Epithelial cell of proximal tubule (primary cell): ENCODE measurements around the gene PCYT2. TPM values are rescaled to one million over a fixed set of nuclear protein-coding genes. Genes with fewer than 3 reads are reported as not detected.
"Not testable (repeated sequence)": the region's sequence is repeated elsewhere in the genome, so short reads cannot be mapped to it uniquely, and the experiment has no call there.

Experiments used
- DNase-seq: peaks from one replicate; pipeline ENCODE4 v3.0.0-alpha.2; 2011; ENCODE audit warnings: low read depth
- H3K4me3 ChIP-seq: 2 replicates; pipeline ENCODE4 v1.5.1; 2011; ENCODE audit warnings: low read depth, mild to moderate bottlenecking, low read length
- CTCF ChIP-seq: conservative IDR thresholded peaks from 2 replicates; pipeline ENCODE4 v1.5.1; 2012; ENCODE audit warnings: low read depth, mild to moderate bottlenecking, low read length
- total RNA-seq: library from RNA; depleted of rRNA; stranded (reverse); fragments of >200 nt; gene quantifications from 2 replicates; pipeline ENCODE4 v1.2.3, GENCODE V29; 2015

PCYT2 gene
- total RNA-seq, 1 donor from 2014 or later: 24.3 TPM

GRCh38 chr17:81956607-81957589, 45.7 kb upstream of the PCYT2 start:
- H3K4me3 ChIP-seq: no peak overlapping the region
- no peak for TF ChIP-seq CTCF
- DNase-seq: no peak

GRCh38 chr17:81955756-81956544, 44.8 kb upstream of the PCYT2 start:
- no peak overlapping the region for H3K4me3 ChIP-seq
- no peak for DNase-seq
- TF ChIP-seq CTCF: no peak

DNA sequence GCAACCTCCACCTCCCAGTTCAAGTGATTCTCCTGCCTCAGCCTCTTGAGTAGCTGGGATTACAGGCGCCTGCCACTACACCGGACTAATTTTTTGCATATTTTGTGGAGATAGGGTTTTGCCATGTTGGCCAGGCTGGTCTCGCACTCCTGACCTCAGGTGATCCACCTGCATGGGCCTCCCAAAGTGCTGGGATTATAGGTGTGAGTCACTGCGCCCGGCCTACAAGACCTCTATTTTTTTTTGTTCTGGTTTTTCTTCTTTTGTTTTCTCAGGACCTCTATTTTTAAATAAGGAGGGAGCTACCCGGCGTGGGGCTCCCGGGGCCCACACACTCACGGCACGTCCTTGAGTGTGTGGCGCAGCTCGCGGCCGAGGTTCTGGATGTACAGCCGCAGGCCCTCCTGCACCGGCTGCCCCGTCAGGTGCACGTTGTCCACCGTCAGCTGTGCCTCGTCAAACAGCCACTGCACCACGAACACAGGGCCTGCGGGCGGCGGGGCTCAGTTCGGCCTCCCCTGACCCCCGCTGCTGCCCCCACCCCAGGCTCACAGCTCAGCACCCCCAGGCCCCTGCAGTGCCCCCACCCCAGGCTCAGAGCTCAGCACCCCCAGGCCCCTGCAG, 44.0 kb upstream of the PCYT2 start:
- H3K4me3 ChIP-seq: no peak overlapping the region
- TF ChIP-seq CTCF: no peak
- no peak for DNase-seq

GRCh38 chr17:81954131-81955057, 43.2 kb upstream of the PCYT2 start:
- no peak for DNase-seq
- no peak for TF ChIP-seq CTCF

DNA sequence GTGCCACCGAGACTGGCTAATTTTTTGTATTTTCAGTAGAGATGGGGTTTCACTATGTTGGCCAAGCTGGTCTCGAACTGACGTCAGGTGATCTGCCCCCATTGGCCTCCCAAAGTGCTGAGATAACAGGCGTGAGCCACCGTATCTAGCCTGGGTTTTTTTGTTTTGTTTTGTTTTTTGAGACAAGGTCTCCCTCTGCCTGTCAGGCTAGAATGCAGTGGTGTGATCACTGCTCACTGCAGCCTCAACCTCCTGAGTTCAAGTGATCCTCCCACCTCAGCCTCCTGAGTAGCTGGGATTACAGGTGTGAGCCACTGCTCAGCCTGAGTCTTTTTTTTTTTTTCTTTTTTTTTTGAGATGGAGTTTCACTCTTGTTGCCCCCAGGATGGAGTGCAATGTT, 42.2 kb upstream of the PCYT2 start:
- H3K4me3 ChIP-seq: not testable (repeated sequence)

More at GRCh38 chr17:81954131-81955057, 43.2 kb upstream of the PCYT2 start:
- no peak overlapping the region for H3K4me3 ChIP-seq

DNA sequence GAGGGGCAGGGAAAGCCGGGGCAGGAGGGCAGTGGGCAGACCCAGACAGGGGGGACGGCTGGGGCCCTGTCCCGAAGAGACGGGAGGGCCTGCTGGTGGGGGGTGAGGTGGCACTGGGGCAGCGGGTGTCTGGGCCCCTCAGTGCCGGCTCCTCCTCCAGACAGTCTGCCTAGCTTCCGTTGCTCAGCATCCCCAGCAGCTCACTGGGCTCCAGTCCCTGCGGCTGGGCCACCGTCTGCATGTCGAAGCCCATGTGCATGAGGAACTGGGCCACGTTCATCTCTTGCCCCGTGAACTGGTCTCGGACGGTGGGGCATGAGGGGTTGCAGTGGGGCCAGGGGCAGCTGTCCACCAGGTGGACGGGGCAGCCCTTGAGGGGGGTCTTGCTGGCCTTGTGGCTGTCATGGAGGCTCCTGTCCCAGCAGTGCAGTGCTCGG, 41.6 kb upstream of the PCYT2 start:
- H3K4me3 ChIP-seq: no peak overlapping the region
- no peak for DNase-seq
- TF ChIP-seq CTCF: no peak

More for the DNA sequence above, 42.2 kb upstream of the PCYT2 start:
- DNase-seq: not testable (repeated sequence)
